Right atrium auricular region (tissue), 2 donors: ENCODE results near the gene ITGA8. TPM values are rescaled to one million over a fixed set of nuclear protein-coding genes. Genes with fewer than 3 reads are reported as not detected.

Source experiments
- DNase-seq: peaks from one replicate; pipeline ENCODE4 v3.0.0-alpha.2; 2019; ENCODE audit warnings: low spot score
- H3K27ac ChIP-seq, 2 donors: fragments of 200-600 bp; sonication (generic); 1 replicate in 1 of 2; 2 replicates in 1 of 2; pipeline ENCODE4 v1.5.1; 2016 to 2019
- H3K27me3 ChIP-seq, 2 donors: fragments of 200-600 bp; sonication (generic); one replicate each; pipeline versions ENCODE4 v1.5.1 to v1.6.0; 2017 to 2019
- H3K36me3 ChIP-seq: fragments of 200-600 bp; sonication (generic); one replicate; pipeline ENCODE4 v1.5.1; 2016
- H3K4me1 ChIP-seq, 2 donors: fragments of 200-600 bp; sonication (generic); one replicate each; pipeline versions ENCODE4 v1.5.1 to v1.6.0; 2017 to 2019
- H3K4me3 ChIP-seq, 2 donors: fragments of 200-600 bp; sonication (generic); 1 replicate in 1 of 2; 2 replicates in 1 of 2; pipeline ENCODE4 v1.5.1; 2017 to 2019; ENCODE audit warnings: mild to moderate bottlenecking in 1 of 2, moderate library complexity in 1 of 2
- H3K9me3 ChIP-seq, 2 donors: fragments of 200-600 bp; sonication (generic); one replicate each; pipeline ENCODE4 v1.5.1; 2019
- total RNA-seq, 2 donors: library from RNA; depleted of rRNA; stranded (reverse); fragments of >200 nt; gene quantifications; one replicate each; pipeline ENCODE4 v1.1.0, GENCODE V29; 2016
- TF ChIP-seq, protein P1 (sequence below), 2 donors: fragments of 200-600 bp; sonication (generic); IDR thresholded peaks; one replicate each; pipeline ENCODE4 v1.5.1; 2019; ENCODE audit warnings: antibody characterized with exemption in 2 of 2

Gene ITGA8
- total RNA-seq, 2 donors from 2014 or later = 4.9 to 6.4 TPM

GRCh38 chr10:15703151-15703880 lies 16.4 kb downstream of the ITGA8 start:
- TF ChIP-seq, protein P1, sequence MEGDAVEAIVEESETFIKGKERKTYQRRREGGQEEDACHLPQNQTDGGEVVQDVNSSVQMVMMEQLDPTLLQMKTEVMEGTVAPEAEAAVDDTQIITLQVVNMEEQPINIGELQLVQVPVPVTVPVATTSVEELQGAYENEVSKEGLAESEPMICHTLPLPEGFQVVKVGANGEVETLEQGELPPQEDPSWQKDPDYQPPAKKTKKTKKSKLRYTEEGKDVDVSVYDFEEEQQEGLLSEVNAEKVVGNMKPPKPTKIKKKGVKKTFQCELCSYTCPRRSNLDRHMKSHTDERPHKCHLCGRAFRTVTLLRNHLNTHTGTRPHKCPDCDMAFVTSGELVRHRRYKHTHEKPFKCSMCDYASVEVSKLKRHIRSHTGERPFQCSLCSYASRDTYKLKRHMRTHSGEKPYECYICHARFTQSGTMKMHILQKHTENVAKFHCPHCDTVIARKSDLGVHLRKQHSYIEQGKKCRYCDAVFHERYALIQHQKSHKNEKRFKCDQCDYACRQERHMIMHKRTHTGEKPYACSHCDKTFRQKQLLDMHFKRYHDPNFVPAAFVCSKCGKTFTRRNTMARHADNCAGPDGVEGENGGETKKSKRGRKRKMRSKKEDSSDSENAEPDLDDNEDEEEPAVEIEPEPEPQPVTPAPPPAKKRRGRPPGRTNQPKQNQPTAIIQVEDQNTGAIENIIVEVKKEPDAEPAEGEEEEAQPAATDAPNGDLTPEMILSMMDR (IDR thresholded peaks at IDR 0.05) = no peak
- no peaks in the 10 kb centered on the region for H3K9me3 ChIP-seq
- no peak for DNase-seq
- no peak overlapping the region for H3K27ac ChIP-seq
- no peak overlapping the region for H3K4me3 ChIP-seq
- no peaks in the 10 kb centered on the region for H3K36me3 ChIP-seq
- H3K27me3 ChIP-seq = no peaks in the 10 kb centered on the region
- H3K4me1 ChIP-seq = no peaks in the 10 kb centered on the region

GRCh38 chr10:15700078-15700674 lies 19.5 kb downstream of the ITGA8 start:
- H3K9me3 ChIP-seq = no peaks in the 10 kb centered on the region
- no peak overlapping the region for H3K27ac ChIP-seq
- H3K4me3 ChIP-seq = no peak overlapping the region
- TF ChIP-seq, protein P1 (IDR thresholded peaks at IDR 0.05) = no peak
- no peak for DNase-seq
- no peaks in the 10 kb centered on the region for H3K27me3 ChIP-seq
- no peaks in the 10 kb centered on the region for H3K4me1 ChIP-seq
- no peaks in the 10 kb centered on the region for H3K36me3 ChIP-seq

DNA sequence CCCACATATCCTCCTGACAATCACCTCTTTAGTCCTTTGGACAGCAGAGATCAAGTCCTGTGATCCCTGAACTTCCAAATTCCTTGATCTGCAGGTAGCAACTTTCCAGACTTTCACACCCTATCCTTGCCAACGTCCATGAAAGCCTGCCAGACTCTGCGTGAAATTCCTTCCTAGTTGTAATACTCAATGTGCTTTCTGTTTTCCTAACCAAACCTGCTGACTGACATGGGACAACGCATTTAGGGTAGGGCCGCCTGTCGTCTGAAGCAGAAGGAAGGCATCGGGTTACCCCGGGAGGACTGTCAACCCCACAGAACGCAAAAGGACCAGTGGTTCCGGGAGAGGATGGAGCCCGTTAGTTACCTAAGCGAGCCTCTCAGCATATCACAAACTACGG lies 23.9 kb downstream of the ITGA8 start:
- Histone ChIP-seq H3K27ac (no peak overlapping the region), H3K27me3 (no peaks in the 10 kb centered on the region), H3K36me3 (no peaks in the 10 kb centered on the region), H3K4me1 (no peaks in the 10 kb centered on the region), H3K4me3 (no peak overlapping the region), H3K9me3 (no peaks in the 10 kb centered on the region)
- TF ChIP-seq, protein P1 (IDR thresholded peaks at IDR 0.05) = no peak
- no peak for DNase-seq

- Histone ChIP-seq H3K27me3 (no peaks in the 10 kb centered on the region), H3K4me3 (no peak overlapping the region), H3K36me3 (no peaks in the 10 kb centered on the region), H3K4me1 (no peaks in the 10 kb centered on the region), H3K9me3 (no peaks in the 10 kb centered on the region), H3K27ac (no peak overlapping the region)
- no peak for DNase-seq
- TF ChIP-seq, protein P1 (IDR thresholded peaks at IDR 0.05) = no peak
These were observed 29.7 kb downstream of the ITGA8 start for GRCh38 chr10:15690031-15690430.

GRCh38 chr10:15684768-15685167 lies 35.0 kb downstream of the ITGA8 start:
- no peaks in the 10 kb centered on the region for H3K27me3 ChIP-seq
- no peak for DNase-seq
- H3K9me3 ChIP-seq = no peaks in the 10 kb centered on the region
- no peaks in the 10 kb centered on the region for H3K36me3 ChIP-seq
- H3K4me3 ChIP-seq = no peak overlapping the region
- no peak overlapping the region for H3K27ac ChIP-seq
- no peaks in the 10 kb centered on the region for H3K4me1 ChIP-seq
- TF ChIP-seq, protein P1 (IDR thresholded peaks at IDR 0.05) = no peak
